ENCODE data around the gene ZEB2.

ZEB2 gene

DNA sequence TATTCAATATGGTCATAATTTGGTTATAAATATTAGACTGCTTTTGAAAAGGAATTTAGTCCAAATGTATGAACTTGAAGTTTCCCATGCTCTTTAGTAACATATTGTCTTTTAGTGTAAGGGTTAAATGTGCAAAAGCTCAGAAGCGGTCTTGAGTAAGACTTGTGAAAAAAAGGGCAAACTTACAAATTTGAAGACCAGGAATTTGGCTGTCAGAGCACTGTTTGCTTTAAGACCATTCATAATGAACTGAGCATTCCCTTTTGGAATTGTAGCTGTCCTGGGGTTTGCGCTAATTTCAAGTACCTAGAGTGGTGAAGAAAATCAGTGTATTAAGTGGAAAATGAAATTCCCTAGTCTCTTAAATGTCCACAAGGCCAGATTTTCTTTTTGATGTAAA lies 6.9 kb upstream of the ZEB2 start:
- no peak for DNase-seq

DNA sequence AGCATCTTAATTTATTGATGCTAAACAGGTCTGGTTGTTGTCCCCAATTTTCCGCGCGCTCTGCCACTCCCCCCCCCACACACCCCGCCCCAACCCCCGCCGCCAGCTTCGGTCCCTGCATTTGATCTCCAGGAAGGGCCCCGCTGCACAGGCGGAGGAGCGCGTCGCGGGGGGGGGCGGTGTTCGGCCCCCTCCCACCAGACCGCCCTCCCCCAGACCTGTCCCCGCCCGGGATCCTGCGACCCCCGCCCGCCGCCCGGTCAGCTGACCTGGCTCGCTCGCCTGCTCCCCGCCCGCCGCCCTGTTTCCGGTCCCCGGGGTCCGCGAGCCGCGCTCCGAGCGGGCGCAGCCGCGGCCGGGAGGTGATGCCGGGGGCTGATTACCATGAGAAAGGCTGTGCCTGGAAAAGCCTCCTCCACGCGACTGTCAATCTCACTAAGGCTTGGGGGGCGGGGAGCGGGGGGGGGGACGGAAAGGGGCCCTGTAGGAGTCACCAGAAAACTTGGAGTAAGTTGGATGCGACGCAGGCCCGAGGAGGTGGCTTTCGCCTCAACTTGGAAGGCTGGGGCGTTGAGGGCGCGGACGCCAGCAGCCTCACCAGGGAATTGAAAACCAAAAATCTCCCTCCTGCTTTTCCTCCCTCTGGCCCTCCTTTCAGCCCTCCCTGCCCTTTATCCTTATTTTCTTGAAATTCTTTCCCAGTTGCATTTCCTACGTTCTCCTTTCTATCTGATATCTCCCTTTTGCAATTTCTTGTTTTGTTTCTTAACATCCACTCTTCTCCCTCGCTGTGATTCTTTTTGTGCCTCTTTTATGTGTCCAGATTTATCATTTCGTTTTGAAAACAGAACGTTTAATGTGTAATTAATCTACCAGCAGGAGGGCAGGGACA lies 4.4 kb upstream of the ZEB2 start:
- no peak for DNase-seq

DNA sequence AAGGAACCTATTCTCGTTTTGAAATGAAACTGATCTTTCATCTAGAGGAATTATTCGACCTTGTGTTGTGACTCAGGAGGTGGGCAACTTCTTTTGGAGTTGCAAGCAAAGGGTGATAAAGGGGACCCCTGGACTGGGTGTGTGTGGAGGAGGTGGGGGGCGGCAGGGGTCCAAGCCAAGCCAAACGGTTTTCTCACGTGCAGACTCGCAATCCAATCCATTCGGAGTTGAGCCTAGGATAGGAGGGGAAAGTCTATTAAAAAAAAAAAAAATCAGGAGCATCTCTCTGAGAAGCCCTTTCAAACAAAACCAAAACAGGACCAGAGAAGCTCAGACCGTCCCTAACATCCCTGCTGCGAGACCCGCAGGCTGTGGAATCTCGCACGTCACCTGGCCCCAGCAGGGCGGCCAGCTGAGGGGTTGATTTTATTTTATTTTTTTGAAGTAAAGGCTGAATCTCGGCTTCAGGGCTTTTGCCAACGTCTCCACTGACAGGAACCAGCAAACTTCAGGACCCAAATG lies 3.7 kb upstream of the ZEB2 start:
- no peak for DNase-seq

- no peak for DNase-seq
These were observed 3.1 kb upstream of the ZEB2 start for GRCh38 chr2:144522897-144523595.

DNA sequence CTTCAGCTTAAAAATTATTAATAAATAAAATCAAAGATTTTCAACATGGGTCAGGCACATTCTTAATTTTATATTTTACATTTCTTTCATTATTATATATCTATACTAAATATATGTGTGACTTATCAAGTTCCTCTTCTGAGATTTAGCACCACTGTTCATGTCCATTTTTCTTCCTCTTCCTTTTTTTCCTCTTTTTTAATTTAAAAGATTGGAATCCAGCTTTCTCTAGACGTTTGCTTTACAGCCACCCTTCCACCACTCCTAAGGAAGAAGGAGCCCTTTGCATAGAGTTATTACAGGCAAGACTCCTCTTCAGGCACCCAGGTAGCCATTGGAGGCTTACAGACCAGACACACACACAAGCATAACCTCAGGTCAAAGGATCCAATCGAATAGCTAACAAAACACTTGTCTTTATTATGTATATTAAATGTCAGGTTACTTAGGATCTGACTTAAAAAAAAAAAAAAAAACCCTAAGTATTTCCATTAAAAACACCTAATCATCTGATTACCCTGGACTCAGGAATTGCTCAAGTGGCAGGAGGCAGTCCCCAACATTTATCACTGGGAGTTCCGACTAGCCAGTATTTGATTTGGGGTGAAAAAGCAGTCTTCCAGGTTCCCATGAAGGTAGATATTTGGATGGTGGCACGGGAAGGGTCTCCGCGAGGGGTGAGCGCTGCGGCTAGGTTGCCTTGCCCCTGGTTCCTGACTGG lies 2.4 kb upstream of the ZEB2 start:
- DNase-seq = no peak

DNA sequence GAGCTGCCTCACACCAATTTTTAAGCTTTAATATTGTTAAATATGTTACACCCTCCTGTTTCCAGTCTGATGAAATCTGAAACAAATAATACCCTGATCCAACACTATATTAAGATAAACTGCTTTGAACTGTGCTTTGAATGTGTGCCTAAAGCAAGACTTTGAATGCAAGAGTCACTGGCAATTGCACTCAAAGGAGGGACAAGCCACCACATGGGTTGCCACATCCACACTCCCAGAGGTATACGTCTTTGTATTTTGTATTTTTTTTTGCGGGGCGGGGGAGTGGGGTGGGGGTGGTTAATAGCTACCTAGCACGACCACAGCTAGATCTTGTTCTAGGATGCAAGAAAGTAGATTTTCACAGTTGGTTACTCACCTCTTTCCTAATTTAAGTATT lies 1.8 kb upstream of the ZEB2 start:
- no peak for DNase-seq

DNA sequence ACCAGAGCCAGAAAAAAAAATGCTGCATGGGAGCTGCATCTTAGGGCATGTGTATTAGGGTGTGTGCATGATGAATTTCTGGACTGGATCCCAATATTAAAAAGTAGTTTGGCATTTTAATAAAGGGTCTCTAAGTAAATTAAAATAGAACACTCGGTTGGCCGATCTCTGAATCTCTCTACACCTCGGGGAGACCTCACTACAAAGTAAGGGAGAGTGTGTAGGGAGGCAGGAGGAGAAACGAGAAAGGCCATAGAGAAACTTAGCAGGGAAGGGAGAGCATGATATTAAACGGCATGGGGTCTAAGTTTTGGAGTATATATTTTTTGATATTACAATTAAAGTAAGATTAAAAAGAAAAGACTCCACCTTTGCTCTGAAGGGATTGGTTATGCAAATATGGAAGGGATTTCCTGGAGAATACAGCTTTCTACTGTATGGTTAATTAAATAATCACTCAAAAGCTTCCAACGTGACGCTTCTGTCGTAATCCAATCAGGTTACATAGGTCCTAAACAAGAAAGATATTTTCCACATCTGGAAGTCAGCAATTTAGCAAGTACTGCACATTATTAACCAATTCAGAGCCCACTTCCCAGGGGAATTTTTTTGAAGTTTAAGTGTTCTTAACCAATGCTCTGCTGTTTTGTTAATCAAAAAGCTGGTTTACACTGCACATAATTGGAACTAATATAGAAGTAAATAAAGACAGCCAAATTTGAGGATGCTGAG lies 1.0 kb upstream of the ZEB2 start:
- DNase-seq = no peak

DNA sequence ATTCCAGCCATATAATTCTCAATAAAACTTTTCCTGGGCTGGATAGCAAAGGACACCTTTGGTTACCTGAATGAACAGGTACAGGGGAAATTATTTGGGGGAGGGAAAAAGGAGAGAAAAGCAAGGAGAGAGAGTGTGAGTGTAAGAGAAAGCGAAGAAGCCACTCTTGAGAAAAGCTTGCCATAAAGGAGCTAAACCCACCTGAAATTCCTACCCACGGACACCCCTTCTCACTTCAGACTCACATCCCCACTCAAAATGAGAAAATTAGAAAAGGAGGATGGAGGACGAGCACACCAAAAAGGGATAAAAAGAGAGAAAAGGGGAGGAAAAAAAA lies 354 bp downstream of the ZEB2 start:
- no peak for DNase-seq

- DNase-seq = no peak
These were observed 947 bp downstream of the ZEB2 start for GRCh38 chr2:144518748-144519596.

- DNase-seq = peak; percentile 73
These were observed 1.8 kb downstream of the ZEB2 start for GRCh38 chr2:144517866-144518747.

DNA sequence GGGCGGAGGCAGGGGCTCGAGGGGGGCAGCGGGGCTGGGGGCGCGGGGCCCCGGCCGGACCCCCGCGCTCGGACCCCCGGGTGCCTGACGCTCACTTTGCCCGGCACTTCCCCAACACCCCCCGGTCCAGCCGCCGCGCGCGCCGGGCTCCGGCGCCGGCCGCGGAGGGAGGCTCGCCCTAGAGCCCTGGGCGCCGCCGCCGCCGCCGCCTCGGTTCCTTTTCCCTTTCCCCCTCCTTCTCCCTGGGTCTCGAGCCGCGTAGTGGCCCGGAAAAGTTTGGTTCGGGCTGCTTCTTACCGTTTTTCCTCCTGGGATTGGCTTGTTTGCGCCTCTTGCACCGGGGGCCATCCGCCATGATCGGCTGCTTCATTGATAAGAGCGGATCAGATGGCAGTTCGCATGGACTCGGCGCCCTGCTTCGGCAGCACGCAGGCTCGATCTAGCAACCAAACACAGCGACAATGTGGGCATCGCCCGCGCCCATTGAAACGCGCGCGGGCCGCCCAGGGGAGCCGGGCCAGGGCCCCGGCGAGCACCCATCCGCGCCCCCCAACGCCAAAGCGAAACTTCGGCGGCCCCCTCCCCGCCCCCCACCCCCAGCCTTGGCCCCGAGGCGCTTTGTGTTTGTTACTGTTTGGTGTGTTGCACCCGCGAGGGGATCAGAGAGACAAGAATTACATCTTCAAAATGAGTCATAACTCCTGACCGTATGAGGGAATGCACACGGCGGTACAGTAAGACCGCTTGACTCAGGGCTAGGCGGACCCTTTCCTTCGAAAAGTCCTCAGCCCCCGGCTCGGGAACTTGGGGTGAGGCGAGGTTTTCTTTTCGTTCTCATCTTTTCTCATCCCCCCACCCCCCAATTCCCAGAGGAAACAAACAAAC lies 2.7 kb downstream of the ZEB2 start:
- no peak for DNase-seq

DNA sequence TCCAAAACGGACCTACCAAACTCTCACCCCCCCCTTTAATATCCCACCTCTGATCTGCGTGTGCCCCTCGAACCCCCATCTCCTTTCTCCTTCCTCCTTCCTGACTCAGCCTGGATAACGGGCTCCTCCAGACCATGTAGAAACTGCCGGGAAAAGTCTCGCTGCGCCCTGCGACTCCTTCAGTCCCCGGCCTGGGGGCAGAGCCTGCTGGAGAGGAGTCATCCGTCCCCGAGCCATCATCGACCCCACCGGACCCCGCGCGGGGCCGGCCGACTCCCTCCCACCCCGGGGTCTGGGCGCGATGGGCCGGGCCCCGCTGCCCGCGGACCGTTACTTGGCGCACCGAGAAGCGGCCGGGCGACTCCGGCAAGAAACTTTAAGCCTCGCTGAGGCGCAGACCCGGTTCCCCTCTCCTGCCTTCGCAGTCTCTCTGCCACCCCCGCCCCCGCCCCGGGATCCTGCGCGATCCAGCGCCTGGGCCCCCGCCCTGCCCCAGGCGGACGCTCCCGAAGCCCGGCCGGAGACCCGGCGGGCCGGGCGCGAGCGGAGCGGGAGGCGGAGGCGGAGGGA lies 3.4 kb downstream of the ZEB2 start:
- DNase-seq = no peak

- no peak for DNase-seq
These were observed 4.1 kb downstream of the ZEB2 start for GRCh38 chr2:144515696-144516410.

- no peak for DNase-seq
These were observed 4.7 kb downstream of the ZEB2 start for GRCh38 chr2:144515099-144515695.

- DNase-seq = no peak
These were observed 5.3 kb downstream of the ZEB2 start for GRCh38 chr2:144514616-144515091.

DNA sequence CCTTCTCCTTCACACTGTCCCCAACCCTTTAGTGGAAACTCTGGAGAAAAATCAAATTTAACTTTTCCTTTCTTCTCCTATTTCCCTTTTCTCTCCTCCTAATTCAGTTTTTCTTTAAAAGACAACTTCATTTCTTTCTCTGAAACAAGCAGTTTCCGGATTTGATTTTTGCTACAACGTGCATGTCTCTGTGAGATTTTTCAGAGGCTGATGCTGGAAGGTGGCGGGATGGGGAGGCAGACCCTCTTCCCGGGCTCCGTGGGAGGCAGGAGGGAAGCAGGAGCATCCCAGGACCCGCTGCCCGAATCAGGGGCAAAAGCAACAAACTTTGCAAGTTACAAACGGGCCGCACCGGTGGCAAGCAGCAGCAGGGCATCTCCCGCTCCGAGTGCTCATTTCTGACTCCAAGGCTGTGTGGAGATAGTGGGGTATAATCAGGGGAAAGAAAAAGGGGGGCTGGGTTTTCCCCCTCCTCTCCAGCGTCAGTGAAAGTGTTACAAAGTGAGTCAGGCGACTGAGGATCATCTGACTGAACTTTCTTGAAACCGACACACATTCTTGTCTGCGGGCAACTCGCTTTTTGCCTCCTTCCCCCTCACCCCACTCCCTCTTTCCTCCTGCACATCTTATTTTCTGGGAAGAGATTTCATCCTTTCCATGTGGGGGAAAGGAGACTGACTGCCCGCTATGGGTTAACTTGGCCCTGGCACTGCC lies 6.4 kb downstream of the ZEB2 start:
- DNase-seq = no peak

- DNase-seq = no peak
These were observed 7.0 kb downstream of the ZEB2 start for GRCh38 chr2:144512891-144513351.
